Endothelial cell of hepatic sinusoid (primary cell): ENCODE results near the gene BIN1.

ENCODE experiments used
- in situ Hi-C: cut with HindIII; loops from 2 replicates; pipeline ENCODE4 v1.10.0; 2017; ENCODE audit warnings: low sequenced_read_pairs

The BIN1 gene

DNA sequence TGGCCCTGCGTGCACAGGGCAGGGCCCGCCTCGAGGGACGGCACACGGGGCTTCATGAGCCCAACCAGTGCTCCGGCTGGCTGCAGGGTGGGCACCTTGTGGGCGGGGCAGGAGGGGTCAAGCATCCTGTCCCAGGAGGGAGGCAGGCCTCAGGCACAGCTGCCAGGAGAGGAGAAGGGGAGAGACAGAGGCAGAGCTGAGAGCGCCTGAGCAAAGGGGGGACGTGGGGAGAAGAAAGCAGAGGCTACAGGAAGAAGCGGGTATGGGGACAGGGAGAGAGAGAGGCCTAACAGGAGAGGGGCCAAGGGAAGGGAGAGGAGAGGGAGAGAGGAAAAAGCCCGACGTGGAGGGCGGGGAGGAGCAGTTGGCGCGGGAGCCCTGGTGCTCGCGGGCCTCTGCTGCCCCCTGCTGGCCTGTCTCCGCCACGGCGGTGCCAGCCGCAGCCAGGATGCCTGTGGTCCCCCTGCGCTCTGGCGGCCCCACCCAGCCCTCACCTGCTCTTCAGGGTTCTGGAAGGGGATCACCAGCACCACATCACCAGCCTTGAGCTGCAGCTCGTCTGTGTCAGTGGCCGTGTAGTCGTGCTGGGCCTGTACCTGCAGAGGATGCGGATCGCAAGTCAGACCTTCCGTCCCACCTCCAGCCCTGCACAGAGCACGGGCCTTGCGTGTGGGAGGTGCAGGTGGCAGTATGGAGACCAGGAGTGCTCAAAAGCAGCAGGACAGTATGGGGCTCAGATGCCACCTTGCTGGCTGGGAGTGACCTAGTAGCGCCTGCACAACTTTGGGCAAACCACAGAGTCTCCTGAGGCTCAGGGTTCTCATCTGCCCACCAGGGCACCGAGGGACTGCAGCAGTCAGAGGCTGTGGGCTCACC is 56.8 kb downstream of the BIN1 start:
- in situ Hi-C loops, result no loop called here

- in situ Hi-C loops, result no loop called here
Measured at GRCh38 chr2:127048969-127049897, 57.7 kb downstream of the BIN1 start.

GRCh38 chr2:127048618-127048935 is 58.4 kb downstream of the BIN1 start:
- in situ Hi-C loops, result no loop called here

GRCh38 chr2:127047716-127048617 is 59.0 kb downstream of the BIN1 start:
- in situ Hi-C loops, result no loop called here

- in situ Hi-C loops, result no loop called here
Measured at GRCh38 chr2:127047054-127047453, 59.9 kb downstream of the BIN1 start.

DNA sequence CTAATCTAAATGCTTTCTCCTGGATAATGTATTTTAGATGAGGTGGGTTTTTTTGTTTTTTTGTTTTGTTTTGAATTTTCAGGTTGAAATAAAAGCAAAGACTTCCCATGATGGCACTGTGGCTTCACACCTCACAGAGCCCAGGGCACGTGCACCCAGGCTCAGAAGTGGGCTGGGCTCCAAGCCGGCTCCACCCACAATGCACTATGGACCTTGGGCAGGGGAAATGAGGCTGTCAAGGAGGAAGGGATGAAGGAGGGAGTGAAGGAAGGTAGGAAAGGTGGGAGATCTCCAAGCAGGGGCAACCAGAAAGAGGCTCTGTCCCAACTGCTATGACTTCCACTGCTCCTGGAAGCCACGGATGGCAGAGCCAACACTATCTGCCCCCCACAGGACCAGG is 60.4 kb downstream of the BIN1 start:
- in situ Hi-C loops, result no loop called here

- in situ Hi-C loops, result no loop called here
Measured at GRCh38 chr2:127045792-127046501, 61.0 kb downstream of the BIN1 start.

GRCh38 chr2:127044977-127045661 is 61.8 kb downstream of the BIN1 start:
- in situ Hi-C loops, result no loop called here

DNA sequence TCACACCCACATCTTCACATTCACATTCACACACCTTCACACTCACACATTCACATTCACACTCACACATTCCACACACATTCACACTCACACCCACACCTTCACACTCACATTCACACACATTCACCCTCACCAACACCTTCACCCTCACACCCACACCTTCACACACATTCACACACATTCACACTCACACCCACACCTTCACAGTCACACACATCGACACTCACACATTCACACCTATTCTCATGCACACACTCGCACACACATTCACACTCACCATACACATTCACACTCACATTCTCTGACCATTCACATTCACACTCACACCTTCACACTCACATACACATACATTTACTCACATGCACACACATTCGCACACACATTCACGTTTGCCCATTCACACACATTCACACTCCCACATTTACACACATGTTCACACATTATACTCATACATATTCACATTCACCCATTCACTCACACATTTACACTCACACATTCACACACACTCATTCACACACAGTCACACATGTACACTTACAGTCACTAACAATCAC is 62.7 kb downstream of the BIN1 start:
- in situ Hi-C loops, result no loop called here

- in situ Hi-C loops, result no loop called here
Measured at GRCh38 chr2:127043367-127044164, 63.4 kb downstream of the BIN1 start.

DNA sequence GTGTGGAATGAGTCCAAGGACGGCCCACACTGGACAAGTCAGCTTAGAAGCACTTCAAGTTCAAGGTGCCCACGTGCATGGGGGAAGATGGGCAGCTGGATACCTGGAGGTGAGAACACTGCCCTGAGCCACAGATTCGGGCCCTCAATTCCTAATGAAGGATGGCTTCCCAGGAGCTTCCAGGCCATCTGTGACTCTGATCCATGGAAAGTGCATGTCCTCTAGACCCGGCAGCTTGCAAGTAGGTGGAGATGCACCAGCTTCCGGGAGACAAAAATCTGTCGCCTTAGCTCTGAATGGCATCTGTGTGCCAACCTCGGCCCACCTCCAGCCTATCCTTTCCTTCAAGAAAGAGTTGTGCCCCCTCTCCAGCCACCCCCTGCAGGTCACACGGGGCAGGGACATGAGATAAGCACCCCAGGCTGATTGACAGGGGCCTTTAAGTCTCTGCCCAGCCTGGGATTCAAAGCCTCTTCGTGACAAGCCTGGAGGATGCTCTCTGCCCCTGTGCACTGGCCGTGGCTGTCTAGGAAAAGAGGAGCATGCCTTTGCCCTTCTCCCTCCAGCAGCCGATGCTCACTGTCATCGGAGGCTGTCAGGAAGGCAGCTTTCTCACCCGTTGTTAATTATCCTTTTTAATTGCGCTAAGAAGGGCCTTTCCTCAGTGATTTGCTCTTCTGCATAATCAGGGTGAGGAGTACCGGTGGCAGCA is 65.5 kb downstream of the BIN1 start:
- in situ Hi-C loops, result no loop called here

DNA sequence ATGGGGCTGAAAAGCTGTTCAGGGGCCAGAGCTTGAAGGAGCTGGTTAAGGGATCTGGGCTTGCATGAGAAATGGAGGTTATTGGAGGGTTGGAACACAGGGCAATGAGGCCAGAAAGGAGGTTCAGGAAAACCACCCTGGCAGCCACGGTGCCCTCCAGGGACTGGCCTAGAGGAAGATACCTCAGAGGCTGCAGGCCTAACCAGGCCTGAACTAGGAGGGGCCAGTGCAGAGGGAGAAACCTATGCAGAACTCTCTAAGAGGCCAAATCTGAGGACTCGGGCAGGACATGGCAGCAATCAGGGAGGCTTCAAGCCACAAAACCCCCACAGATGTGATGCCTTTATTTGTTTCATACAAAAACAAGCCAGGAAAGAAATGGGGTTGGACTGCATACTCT is 66.8 kb downstream of the BIN1 start:
- in situ Hi-C loops, result no loop called here

DNA sequence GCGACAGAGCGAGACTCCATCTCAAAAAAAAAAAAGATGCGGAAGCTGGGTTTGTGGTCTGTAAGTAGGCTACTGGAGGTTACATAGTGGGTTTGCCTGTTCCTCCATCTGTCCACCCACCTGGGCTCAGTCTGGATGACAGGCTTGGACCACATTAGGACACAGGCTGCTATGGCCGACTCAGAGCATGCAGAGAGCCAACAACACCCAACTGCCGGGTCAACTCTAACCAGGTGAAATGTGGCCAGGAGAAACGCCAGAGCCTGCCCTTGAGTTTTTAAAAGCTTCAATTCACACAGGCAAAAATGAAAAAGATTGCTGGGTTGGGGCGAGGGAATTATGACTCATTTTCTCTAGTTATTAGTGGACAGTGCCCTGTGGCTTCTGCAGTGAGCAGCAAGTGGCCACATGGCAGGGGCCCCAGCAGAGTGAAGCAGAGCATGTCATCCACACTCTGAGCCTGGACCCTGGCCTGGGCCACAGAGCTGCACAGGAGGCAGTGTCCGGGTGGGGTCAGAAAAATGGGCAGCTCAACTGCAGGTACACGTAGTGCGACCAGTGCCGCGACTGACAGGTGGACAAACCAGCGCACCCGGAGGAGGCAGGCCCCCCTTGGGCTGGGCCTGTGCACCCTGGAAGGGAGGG is 67.4 kb downstream of the BIN1 start:
- in situ Hi-C loops, result loop anchor here (5.0 kb wide), 1 partner anchor 142 kb away; the partner anchor contains the start of gene TEX51

GRCh38 chr2:127037476-127037875 is 69.5 kb downstream of the BIN1 start:
- in situ Hi-C loops, result loop anchor here (5.0 kb wide), 1 partner anchor 140 kb away; the partner anchor contains the start of gene TEX51

DNA sequence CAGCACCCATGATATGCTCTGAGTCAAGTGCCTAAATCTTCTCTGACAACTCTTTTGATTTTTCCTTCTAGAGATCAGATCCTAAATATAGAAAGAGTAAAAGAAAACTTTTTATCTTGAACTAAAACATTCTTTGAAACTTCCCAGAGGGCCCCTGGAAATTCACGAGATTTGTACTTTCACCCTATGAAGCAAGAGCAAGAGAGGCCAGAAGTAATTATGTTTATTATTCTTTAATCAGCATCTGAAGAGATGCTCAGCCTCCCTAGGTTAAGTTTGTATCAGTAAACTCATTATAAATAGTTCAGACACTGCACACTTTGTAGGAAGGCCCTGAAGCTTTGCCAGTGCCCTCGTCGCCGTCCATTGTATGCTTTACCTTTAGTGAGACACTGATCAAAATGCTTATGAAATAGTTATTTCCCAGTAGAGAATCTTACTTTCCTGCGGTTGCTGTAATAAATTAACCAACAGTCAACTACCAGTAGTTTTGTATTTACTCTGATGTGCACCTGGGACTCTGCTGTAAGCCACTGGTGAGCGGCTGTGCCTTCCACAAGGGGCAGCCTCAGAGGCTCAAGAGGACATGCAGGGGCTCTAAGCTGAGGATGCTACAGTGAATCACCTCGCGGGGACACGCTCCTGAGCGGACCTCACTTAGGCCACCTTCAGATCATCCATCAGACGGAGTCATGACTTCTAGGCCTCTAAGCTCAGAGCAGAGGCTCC is 71.9 kb downstream of the BIN1 start:
- in situ Hi-C loops, result loop anchor here (5.0 kb wide), 1 partner anchor 138 kb away; the partner anchor contains the start of gene TEX51

DNA sequence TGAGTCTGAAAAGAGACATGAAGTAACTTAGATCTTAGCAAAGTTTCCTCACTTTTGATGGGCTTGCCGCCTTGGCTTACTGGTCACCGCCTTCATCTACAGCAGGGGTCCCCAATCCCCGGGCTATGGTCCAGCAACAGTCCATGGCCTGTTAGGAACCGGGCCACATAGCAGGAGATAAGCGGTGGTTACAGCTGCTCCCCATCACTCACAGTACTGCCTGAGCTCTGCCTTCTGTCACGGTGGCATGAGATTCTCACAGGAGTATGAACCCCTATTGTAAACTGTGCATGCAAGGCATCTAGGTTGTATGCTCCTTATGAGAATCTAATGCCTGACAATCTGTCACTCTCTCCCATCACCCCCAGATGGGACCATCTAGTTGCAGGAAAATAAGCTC is 72.9 kb downstream of the BIN1 start:
- in situ Hi-C loops, result no loop called here

- in situ Hi-C loops, result no loop called here
Measured at GRCh38 chr2:127032621-127033020, 74.3 kb downstream of the BIN1 start.
